OCI-LY1 (cell line): ENCODE data around the gene AMD1.

Experiments used
- H2AFZ ChIP-seq: fragments of 200-600 bp; sonication (generic), shearing (Covaris generic); 2 replicates; pipeline ENCODE4 v1.6.0; 2014; ENCODE audit warnings: antibody characterized with exemption, mild to moderate bottlenecking, low read length
- H3F3A ChIP-seq: fragments of 200-600 bp; sonication (generic), shearing (Covaris generic); 2 replicates; pipeline ENCODE4 v1.6.0; 2014; ENCODE audit warnings: mild to moderate bottlenecking, antibody characterized with exemption, low read length, moderate library complexity; ENCODE audit not compliant: insufficient read depth
- H3K27ac ChIP-seq: fragments of 200-600 bp; sonication (generic); 2 replicates; pipeline ENCODE4 v1.5.1; 2014; ENCODE audit warnings: low read length, mixed run types, mild to moderate bottlenecking, low read depth; ENCODE audit not compliant: poor library complexity, severe bottlenecking
- H3K27me3 ChIP-seq: fragments of 200-600 bp; sonication (generic); 2 replicates; pipeline ENCODE4 v1.6.0; 2014; ENCODE audit warnings: antibody characterized with exemption, mild to moderate bottlenecking, low read length, moderate library complexity; ENCODE audit not compliant: insufficient read depth
- H3K36me3 ChIP-seq: fragments of 200-600 bp; sonication (generic); 2 replicates; pipeline ENCODE4 v1.6.1; 2014; ENCODE audit warnings: mild to moderate bottlenecking, antibody characterized with exemption, low read length, moderate library complexity, mixed read lengths; ENCODE audit not compliant: insufficient read depth
- H3K4me1 ChIP-seq: fragments of 200-600 bp; sonication (generic); 2 replicates; pipeline ENCODE4 v1.5.1; 2014; ENCODE audit warnings: mild to moderate bottlenecking, low read length, moderate library complexity; ENCODE audit not compliant: insufficient read depth, severe bottlenecking
- H3K4me2 ChIP-seq: fragments of 200-600 bp; sonication (generic), shearing (Covaris generic); 2 replicates; pipeline ENCODE4 v1.6.1; 2014; ENCODE audit warnings: low read length
- H3K4me3 ChIP-seq: fragments of 200-600 bp; sonication (generic); 2 replicates; pipeline ENCODE4 v1.5.1; 2014; ENCODE audit warnings: low read length, low read depth, mild to moderate bottlenecking, mixed read lengths; ENCODE audit not compliant: poor library complexity, severe bottlenecking
- H3K79me2 ChIP-seq: fragments of 200-600 bp; shearing (Covaris generic); 2 replicates; pipeline ENCODE4 v1.6.1; 2016; ENCODE audit warnings: mixed run types, low read length, mixed read lengths; ENCODE audit not compliant: insufficient read depth
- H3K9ac ChIP-seq: fragments of 200-600 bp; sonication (generic), shearing (Covaris generic); 2 replicates; pipeline ENCODE4 v1.6.1; 2014; ENCODE audit warnings: mild to moderate bottlenecking, low read length, mixed read lengths
- H3K9me2 ChIP-seq: fragments of 200-600 bp; sonication (generic), shearing (Covaris generic); 2 replicates; pipeline ENCODE4 v1.6.1; 2014; ENCODE audit warnings: low read depth, mild to moderate bottlenecking, low read length, mixed read lengths
- H3K9me3 ChIP-seq: fragments of 200-600 bp; shearing (Covaris generic); 2 replicates; pipeline ENCODE4 v1.6.1; 2014; ENCODE audit warnings: low read length, mixed read lengths
- H4K20me1 ChIP-seq: fragments of 200-600 bp; sonication (generic), shearing (Covaris generic); 2 replicates; pipeline ENCODE4 v1.6.0; 2016; ENCODE audit warnings: mild to moderate bottlenecking, low read length; ENCODE audit not compliant: insufficient read depth
- EZH2 ChIP-seq: fragments of 200-600 bp; sonication (generic), shearing (Covaris generic); IDR thresholded peaks from 2 replicates; pipeline ENCODE4 v1.8.0; 2017; ENCODE audit warnings: borderline replicate concordance, mixed run types, mild to moderate bottlenecking, antibody characterized with exemption, low read length, moderate library complexity, mixed read lengths
- TF ChIP-seq, protein P1 (sequence below): fragments of 200-600 bp; sonication (generic), shearing (Covaris generic); IDR thresholded peaks from 2 replicates; pipeline ENCODE4 v1.5.1; 2017; ENCODE audit warnings: mild to moderate bottlenecking, antibody characterized with exemption, low read length, moderate library complexity, mixed read lengths

The AMD1 gene

DNA sequence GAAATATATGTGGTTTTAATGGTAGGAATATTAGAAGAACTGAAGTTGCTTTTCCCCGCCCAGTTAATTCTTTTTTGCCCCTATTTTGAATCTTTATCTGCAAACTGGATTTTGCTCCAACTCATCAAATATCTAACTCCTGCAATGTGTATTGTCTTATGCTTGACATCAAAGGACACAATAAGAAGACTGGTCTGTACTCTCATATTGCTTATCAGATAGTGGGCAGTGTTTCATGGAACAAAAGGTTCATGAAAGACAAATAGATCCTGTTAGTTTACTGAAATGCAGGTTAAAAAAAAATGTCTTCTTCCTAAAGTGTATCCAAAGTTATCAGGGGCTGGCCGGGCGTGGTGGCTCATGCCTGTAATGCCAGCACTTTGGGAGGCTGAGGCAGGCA, 56.2 kb downstream of the AMD1 start:
- H3K4me2 ChIP-seq: no peak overlapping the region
- TF ChIP-seq, protein P1, sequence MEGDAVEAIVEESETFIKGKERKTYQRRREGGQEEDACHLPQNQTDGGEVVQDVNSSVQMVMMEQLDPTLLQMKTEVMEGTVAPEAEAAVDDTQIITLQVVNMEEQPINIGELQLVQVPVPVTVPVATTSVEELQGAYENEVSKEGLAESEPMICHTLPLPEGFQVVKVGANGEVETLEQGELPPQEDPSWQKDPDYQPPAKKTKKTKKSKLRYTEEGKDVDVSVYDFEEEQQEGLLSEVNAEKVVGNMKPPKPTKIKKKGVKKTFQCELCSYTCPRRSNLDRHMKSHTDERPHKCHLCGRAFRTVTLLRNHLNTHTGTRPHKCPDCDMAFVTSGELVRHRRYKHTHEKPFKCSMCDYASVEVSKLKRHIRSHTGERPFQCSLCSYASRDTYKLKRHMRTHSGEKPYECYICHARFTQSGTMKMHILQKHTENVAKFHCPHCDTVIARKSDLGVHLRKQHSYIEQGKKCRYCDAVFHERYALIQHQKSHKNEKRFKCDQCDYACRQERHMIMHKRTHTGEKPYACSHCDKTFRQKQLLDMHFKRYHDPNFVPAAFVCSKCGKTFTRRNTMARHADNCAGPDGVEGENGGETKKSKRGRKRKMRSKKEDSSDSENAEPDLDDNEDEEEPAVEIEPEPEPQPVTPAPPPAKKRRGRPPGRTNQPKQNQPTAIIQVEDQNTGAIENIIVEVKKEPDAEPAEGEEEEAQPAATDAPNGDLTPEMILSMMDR: no peak
- no peak overlapping the region for H3K9ac ChIP-seq
- H3K36me3 ChIP-seq: no peaks in the 10 kb centered on the region
- no peaks in the 10 kb centered on the region for H4K20me1 ChIP-seq
- H2AFZ ChIP-seq: no peak overlapping the region
- H3K9me2 ChIP-seq: no peaks in the 10 kb centered on the region
- no peak overlapping the region for H3K4me3 ChIP-seq
- no peak overlapping the region for H3K27ac ChIP-seq
- peaks cover 3% of the 10 kb centered on the region; the same call in 1 of the 2 replicates for H3K27me3 ChIP-seq
- H3K4me1 ChIP-seq: no peaks in the 10 kb centered on the region
- no peaks in the 10 kb centered on the region for H3K9me3 ChIP-seq
- no peaks in the 10 kb centered on the region for H3F3A ChIP-seq
- no peaks in the 10 kb centered on the region for H3K79me2 ChIP-seq

DNA sequence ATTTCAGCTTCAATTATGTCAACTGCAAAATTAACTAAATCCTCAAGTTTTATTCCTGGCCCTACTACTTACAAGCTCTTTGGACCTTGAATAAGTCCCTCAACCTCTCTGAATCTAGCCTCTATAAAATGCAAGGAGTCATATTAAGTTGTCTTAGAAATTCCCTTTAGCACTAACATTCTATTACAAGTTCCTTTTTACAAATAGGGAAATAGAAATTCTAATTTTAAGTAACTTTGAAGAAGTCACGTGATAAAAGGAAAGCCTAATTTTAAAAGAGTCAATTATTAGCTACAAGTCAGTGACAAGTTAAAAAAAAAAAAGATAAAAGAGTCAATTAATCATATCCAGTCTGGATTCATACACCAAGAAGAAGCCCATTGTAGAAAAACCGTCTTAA, 59.3 kb downstream of the AMD1 start:
- Histone ChIP-seq H3K9ac (no peak overlapping the region), H3K4me1 (no peaks in the 10 kb centered on the region), H3K4me2 (no peak overlapping the region), H3K9me2 (no peaks in the 10 kb centered on the region), H3K36me3 (no peaks in the 10 kb centered on the region), H3K79me2 (no peaks in the 10 kb centered on the region), H3K27me3 (no peaks in the 10 kb centered on the region), H4K20me1 (no peaks in the 10 kb centered on the region), H3F3A (no peaks in the 10 kb centered on the region), H2AFZ (no peak overlapping the region), H3K4me3 (no peak overlapping the region), H3K27ac (no peak overlapping the region), H3K9me3 (no peaks in the 10 kb centered on the region)
- TF ChIP-seq EZH2: no peak
- TF ChIP-seq, protein P1: no peak

DNA sequence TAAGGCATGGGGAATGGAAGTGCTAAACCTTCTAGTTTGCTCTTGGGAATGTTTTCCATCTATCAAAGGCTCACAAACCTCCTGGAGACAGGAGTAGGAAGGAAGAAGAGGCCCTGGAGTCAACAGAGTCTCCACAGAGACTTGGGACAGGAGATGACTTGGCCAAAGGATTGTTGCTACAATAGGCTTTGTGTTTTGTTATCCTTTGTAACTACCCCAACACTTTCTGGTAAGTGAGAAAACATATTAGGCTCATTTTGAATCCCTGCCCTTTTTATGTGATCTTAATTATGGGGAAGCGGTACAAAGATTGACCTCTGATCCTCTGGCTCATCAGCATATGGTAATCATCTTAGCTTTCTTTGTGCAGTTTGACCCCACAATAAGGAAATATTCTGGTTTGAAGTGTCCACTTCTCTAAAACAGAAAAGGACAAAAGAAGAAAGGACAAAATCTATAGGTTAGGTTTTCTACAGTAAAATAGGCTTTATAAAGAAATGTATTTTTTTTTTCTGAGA, 59.9 kb downstream of the AMD1 start:
- Histone ChIP-seq H3K27ac (no peak overlapping the region), H3K4me1 (no peaks in the 10 kb centered on the region), H3K9ac (no peak overlapping the region), H2AFZ (no peak overlapping the region), H3K9me3 (no peaks in the 10 kb centered on the region), H4K20me1 (no peaks in the 10 kb centered on the region), H3F3A (no peaks in the 10 kb centered on the region), H3K79me2 (no peaks in the 10 kb centered on the region), H3K36me3 (no peaks in the 10 kb centered on the region), H3K4me2 (no peak overlapping the region), H3K4me3 (no peak overlapping the region), H3K27me3 (no peaks in the 10 kb centered on the region), H3K9me2 (no peaks in the 10 kb centered on the region)
- TF ChIP-seq, protein P1: no peak
- no peak for TF ChIP-seq EZH2
